Measurements from ENCODE around the gene FSTL4. TPM values are rescaled to one million over a fixed set of nuclear protein-coding genes. Genes with fewer than 3 reads are reported as not detected.
A peak's percentile ranks its signal among the peaks of the same experiment; 100 is the strongest.

Gene FSTL4
- total RNA-seq, 1 experiment from 2014 or later: 0.12 TPM

DNA sequence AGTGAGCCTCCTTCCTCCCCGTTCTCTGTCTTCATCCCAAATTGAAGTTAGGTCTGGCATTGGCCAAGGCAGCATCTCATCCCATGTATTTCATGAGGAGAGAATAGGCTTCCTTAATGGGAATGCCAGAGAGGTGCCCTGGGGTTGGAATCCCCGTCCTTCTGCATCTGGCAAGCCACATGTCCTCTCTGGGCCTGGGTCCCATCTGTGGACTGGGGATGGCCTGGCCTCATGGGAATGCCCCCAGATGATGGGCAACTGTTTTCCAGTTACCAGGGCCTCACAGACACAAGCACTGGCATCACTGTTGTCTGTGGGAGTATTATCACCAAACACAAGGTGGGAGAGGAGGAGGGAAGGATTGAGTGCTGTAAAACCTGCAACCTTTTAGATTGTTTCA is 153.9 kb downstream of the FSTL4 start:
- Mint-ChIP-seq H3K27ac (ENCODE audit: low read depth, unreplicated experiment) (no peak overlapping the region), H3K36me3 (ENCODE audit: insufficient read depth, unreplicated experiment) (no peaks in the 10 kb centered on the region), H3K4me3 (ENCODE audit: unreplicated experiment) (no peak overlapping the region), H3K27me3 (ENCODE audit: insufficient read depth, unreplicated experiment) (no peaks in the 10 kb centered on the region), H3K4me1 (ENCODE audit: insufficient read depth, unreplicated experiment) (peaks cover 21% of the 10 kb centered on the region), H3K9me3 (ENCODE audit: unreplicated experiment) (no peaks in the 10 kb centered on the region)
- TF ChIP-seq, protein P1, sequence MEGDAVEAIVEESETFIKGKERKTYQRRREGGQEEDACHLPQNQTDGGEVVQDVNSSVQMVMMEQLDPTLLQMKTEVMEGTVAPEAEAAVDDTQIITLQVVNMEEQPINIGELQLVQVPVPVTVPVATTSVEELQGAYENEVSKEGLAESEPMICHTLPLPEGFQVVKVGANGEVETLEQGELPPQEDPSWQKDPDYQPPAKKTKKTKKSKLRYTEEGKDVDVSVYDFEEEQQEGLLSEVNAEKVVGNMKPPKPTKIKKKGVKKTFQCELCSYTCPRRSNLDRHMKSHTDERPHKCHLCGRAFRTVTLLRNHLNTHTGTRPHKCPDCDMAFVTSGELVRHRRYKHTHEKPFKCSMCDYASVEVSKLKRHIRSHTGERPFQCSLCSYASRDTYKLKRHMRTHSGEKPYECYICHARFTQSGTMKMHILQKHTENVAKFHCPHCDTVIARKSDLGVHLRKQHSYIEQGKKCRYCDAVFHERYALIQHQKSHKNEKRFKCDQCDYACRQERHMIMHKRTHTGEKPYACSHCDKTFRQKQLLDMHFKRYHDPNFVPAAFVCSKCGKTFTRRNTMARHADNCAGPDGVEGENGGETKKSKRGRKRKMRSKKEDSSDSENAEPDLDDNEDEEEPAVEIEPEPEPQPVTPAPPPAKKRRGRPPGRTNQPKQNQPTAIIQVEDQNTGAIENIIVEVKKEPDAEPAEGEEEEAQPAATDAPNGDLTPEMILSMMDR (IDR thresholded peaks at IDR 0.05; ENCODE audit: unreplicated experiment): no peak
- no TSS peak for BruUV-seq (replicated peaks)
- no peak for DNase-seq (ENCODE audit: unreplicated experiment)
- POLR2A ChIA-PET: interaction anchor here (0.7 kb wide), 1 partner anchor 56 kb away, joined by 3 read pairs; no protein-coding TSS in a partner anchor
- intact Hi-C loops (cut with micrococcal nuclease): loop anchor here (5.0 kb wide), 1 partner anchor 86 kb away; no protein-coding TSS in a partner anchor
- CTCF ChIA-PET: interaction anchor here (0.6 to 9.4 kb wide), 3 partner anchors 35 to 435 kb away, joined by 3 to 104 read pairs (median 6); no protein-coding TSS in a partner anchor

DNA sequence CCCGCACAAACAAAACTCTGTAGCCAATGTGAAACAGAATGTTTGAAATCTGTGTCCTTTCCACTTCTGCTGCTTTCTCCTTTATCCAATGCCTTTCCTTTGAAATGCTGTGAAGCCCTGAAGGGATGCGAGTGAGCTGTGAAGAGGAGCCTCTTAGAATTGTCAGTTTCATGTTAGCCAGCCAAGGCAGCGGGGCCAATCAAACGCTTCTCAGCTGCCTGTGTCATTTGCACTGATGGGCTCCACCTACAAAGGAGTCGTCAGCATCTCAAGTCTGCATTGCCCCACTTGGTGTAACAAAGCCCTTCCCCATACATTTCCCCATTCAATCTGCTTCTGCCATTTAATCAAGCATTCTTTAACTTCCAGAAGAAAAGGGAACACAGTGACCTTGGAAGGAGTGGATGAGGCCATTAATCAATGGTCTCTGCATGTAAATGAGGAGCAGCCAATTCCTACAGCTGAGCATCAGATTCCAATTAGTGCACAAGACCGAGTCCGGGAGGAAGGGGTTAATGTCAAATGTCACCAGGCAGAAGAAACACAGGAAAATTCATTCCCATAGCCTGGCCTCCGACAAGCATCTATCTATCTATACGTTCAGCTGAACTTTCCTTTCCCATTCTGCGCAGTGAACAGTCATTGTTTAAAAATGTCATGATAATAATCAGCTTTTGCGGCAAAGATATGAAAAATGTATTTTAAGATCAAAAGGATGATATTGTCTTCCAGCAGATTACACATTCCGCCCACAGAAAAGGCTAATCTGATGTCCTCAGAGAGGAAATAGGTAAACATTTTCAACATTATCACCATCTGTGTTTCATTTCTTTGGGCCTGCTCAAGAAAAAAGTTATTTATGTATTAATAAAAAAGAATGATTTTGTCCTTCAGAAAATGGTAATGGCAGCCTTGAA is 154.6 kb downstream of the FSTL4 start:
- POLR2A ChIA-PET: interaction anchor here (0.7 kb wide), 1 partner anchor 57 kb away, joined by 3 read pairs; no protein-coding TSS in a partner anchor
- no peaks in the 10 kb centered on the region for H3K27me3 Mint-ChIP-seq (ENCODE audit: insufficient read depth, unreplicated experiment)
- peaks cover 21% of the 10 kb centered on the region for H3K4me1 Mint-ChIP-seq (ENCODE audit: insufficient read depth, unreplicated experiment)
- TF ChIP-seq, protein P1 (IDR thresholded peaks at IDR 0.05; ENCODE audit: unreplicated experiment): no peak
- H3K9me3 Mint-ChIP-seq (ENCODE audit: unreplicated experiment): no peaks in the 10 kb centered on the region
- no peaks in the 10 kb centered on the region for H3K36me3 Mint-ChIP-seq (ENCODE audit: insufficient read depth, unreplicated experiment)
- no peak overlapping the region for H3K4me3 Mint-ChIP-seq (ENCODE audit: unreplicated experiment)
- no peak for DNase-seq (ENCODE audit: unreplicated experiment)
- CTCF ChIA-PET: interaction anchor here (0.6 to 9.4 kb wide), 6 partner anchors 34 to 409 kb away, joined by 3 to 104 read pairs (median 5); no protein-coding TSS in a partner anchor
- intact Hi-C loops (cut with micrococcal nuclease): loop anchor here (5.0 kb wide), 1 partner anchor 85 kb away; no protein-coding TSS in a partner anchor
- BruUV-seq (replicated peaks): no TSS peak
- no peak overlapping the region for H3K27ac Mint-ChIP-seq (ENCODE audit: low read depth, unreplicated experiment)

GRCh38 chr5:133456933-133457402 is 155.4 kb downstream of the FSTL4 start:
- CTCF ChIA-PET: interaction anchor here (0.6 to 9.4 kb wide), 10 partner anchors 24 to 488 kb away, joined by 3 to 104 read pairs (median 4); no protein-coding TSS in a partner anchor
- Mint-ChIP-seq H3K9me3 (ENCODE audit: unreplicated experiment) (no peaks in the 10 kb centered on the region), H3K27me3 (ENCODE audit: insufficient read depth, unreplicated experiment) (no peaks in the 10 kb centered on the region), H3K4me1 (ENCODE audit: insufficient read depth, unreplicated experiment) (peaks cover 21% of the 10 kb centered on the region), H3K27ac (ENCODE audit: low read depth, unreplicated experiment) (no peak overlapping the region), H3K4me3 (ENCODE audit: unreplicated experiment) (no peak overlapping the region), H3K36me3 (ENCODE audit: insufficient read depth, unreplicated experiment) (no peaks in the 10 kb centered on the region)
- peak; percentile 80 for DNase-seq (ENCODE audit: unreplicated experiment)
- no TSS peak for BruUV-seq (replicated peaks)
- TF ChIP-seq, protein P1 (IDR thresholded peaks at IDR 0.05; ENCODE audit: unreplicated experiment): no peak
- POLR2A ChIA-PET: interaction anchor here (0.7 kb wide), 3 partner anchors 186 to 1369 kb away, joined by 3 read pairs; no protein-coding TSS in a partner anchor
- intact Hi-C loops (cut with micrococcal nuclease): loop anchor here (5.0 kb wide), 1 partner anchor 85 kb away; no protein-coding TSS in a partner anchor

DNA sequence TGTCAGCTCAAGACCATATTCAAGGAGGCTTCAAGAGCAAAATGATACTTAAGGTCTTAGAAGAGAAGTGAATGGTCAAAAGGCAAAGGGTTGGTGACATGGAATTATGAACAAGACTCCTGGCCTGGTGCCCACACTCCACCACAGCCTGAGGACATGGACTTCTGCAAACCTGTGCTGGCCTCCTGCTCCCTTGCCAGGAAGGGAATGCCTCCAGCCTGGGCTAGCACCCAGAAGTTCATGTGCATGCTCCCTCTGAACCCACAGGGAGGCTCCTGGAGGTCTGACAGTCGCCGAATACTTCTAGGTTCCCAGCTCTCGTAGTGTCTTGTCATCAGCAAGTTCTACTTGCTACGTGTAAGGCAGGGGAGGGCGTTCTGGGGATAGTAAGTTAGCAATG is 156.7 kb downstream of the FSTL4 start:
- peak; percentile 61 for DNase-seq (ENCODE audit: unreplicated experiment)
- peaks cover 21% of the 10 kb centered on the region for H3K4me1 Mint-ChIP-seq (ENCODE audit: insufficient read depth, unreplicated experiment)

More for the DNA sequence above, 156.7 kb downstream of the FSTL4 start:
- Mint-ChIP-seq H3K27me3 (ENCODE audit: insufficient read depth, unreplicated experiment) (no peaks in the 10 kb centered on the region), H3K9me3 (ENCODE audit: unreplicated experiment) (no peaks in the 10 kb centered on the region), H3K27ac (ENCODE audit: low read depth, unreplicated experiment) (no peak overlapping the region), H3K4me3 (ENCODE audit: unreplicated experiment) (no peak overlapping the region), H3K36me3 (ENCODE audit: insufficient read depth, unreplicated experiment) (no peaks in the 10 kb centered on the region)
- intact Hi-C loops (cut with micrococcal nuclease): loop anchor here (5.0 kb wide), 1 partner anchor 83 kb away; no protein-coding TSS in a partner anchor
- CTCF ChIA-PET: interaction anchor here (0.6 to 9.4 kb wide), 10 partner anchors 14 to 442 kb away, joined by 3 to 104 read pairs (median 3); no protein-coding TSS in a partner anchor
- POLR2A ChIA-PET: interaction anchor here (0.5 to 1.0 kb wide), 2 partner anchors 31 to 247 kb away, joined by 3 read pairs; no protein-coding TSS in a partner anchor
- TF ChIP-seq, protein P1 (IDR thresholded peaks at IDR 0.05; ENCODE audit: unreplicated experiment): no peak
- BruUV-seq (replicated peaks): no TSS peak
